T follicular helper cell (primary cell): Measurements from ENCODE around the gene LZTFL1.
"Not testable (repeated sequence)": the region's sequence is repeated elsewhere in the genome, so short reads cannot be mapped to it uniquely, and the experiment has no call there.

Experiments used
- DNase-seq: peaks from one replicate; pipeline ENCODE4 v3.0.0-alpha.2; 2020; ENCODE audit warnings: low read depth

Gene LZTFL1

GRCh38 chr3:45864760-45865519 is 23.0 kb upstream of the LZTFL1 start:
- no peak for DNase-seq

GRCh38 chr3:45861043-45861719 is 19.3 kb upstream of the LZTFL1 start:
- no peak for DNase-seq

- DNase-seq: no peak
Measured at GRCh38 chr3:45860481-45860880, 18.6 kb upstream of the LZTFL1 start.

- DNase-seq: no peak
Measured at GRCh38 chr3:45858809-45859543, 17.1 kb upstream of the LZTFL1 start.

GRCh38 chr3:45857024-45857423 is 15.1 kb upstream of the LZTFL1 start:
- DNase-seq: not testable (repeated sequence)

GRCh38 chr3:45856323-45856722 is 14.4 kb upstream of the LZTFL1 start:
- DNase-seq: not testable (repeated sequence)

- no peak for DNase-seq
Measured at GRCh38 chr3:45852828-45853227, 10.9 kb upstream of the LZTFL1 start.

GRCh38 chr3:45848392-45848791 is 6.5 kb upstream of the LZTFL1 start:
- no peak for DNase-seq

GRCh38 chr3:45844616-45845015 is 2.7 kb upstream of the LZTFL1 start:
- no peak for DNase-seq

- no peak for DNase-seq
Measured at GRCh38 chr3:45842851-45843625, 1.1 kb upstream of the LZTFL1 start.

- DNase-seq: peak; percentile 2
Measured at GRCh38 chr3:45841420-45841756, 531 bp downstream of the LZTFL1 start.

- DNase-seq: no peak
Measured at GRCh38 chr3:45838466-45838865, 3.5 kb downstream of the LZTFL1 start.

GRCh38 chr3:45832699-45833098 is 9.2 kb downstream of the LZTFL1 start:
- no peak for DNase-seq

GRCh38 chr3:45830121-45830520 is 11.8 kb downstream of the LZTFL1 start:
- DNase-seq: no peak

GRCh38 chr3:45826908-45827307 is 15.0 kb downstream of the LZTFL1 start:
- DNase-seq: no peak

GRCh38 chr3:45826321-45826720 is 15.6 kb downstream of the LZTFL1 start:
- DNase-seq: no peak

GRCh38 chr3:45821127-45821526 is 20.8 kb downstream of the LZTFL1 start:
- no peak for DNase-seq

GRCh38 chr3:45819543-45819942 is 22.4 kb downstream of the LZTFL1 start:
- DNase-seq: no peak

GRCh38 chr3:45817831-45818522 is 23.9 kb downstream of the LZTFL1 start:
- DNase-seq: no peak

GRCh38 chr3:45816544-45816943 is 25.4 kb downstream of the LZTFL1 start:
- no peak for DNase-seq

- no peak for DNase-seq
Measured at GRCh38 chr3:45814322-45814721, 27.6 kb downstream of the LZTFL1 start.
